ENCODE results near the gene KANSL3. TPM values are rescaled to one million over a fixed set of nuclear protein-coding genes. Genes with fewer than 3 reads are reported as not detected.
"Not testable (repeated sequence)": the region's sequence is repeated elsewhere in the genome, so short reads cannot be mapped to it uniquely, and the experiment has no call there.

The KANSL3 gene
- total RNA-seq, 1 donor = 50.3 TPM

DNA sequence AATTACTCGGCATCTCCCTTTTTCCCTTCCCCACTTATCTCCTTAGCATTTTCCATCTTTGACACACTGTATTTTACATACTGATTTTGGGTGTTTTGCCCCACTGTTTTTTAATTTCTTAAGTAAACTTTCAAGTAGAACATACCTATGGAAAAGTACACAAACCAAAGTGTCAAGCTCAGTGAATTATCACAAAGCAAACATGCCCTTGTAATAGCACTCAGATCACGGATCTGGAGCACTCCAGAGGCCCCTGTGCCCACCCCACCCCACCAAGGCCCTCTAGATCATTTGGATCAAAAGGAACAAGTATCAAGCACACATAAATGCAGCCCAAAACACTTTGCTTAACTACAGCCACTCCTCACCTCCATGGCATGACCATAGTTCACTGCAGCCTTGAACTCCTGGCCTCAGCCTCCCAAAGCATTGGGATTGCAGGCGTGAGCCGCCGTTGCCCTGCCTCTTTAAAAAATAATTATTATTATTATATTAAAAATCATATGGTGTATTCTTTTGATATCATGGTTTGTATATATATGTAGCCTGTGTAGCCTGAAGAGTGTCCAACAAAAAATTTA is 42.5 kb upstream of the KANSL3 start:
- no peak for DNase-seq (ENCODE audit: insufficient read length, low spot score, missing footprints)
- Histone ChIP-seq H3K27me3 (ENCODE audit: insufficient read depth, low read length) (peaks cover 8% of the 10 kb centered on the region), H4K20me1 (ENCODE audit: insufficient read depth, low read length) (no peaks in the 10 kb centered on the region), H3K9me3 (ENCODE audit: low read depth, low read length) (no peaks in the 10 kb centered on the region), H3K27ac (ENCODE audit: low read depth, low read length) (no peak overlapping the region), H3K4me2 (ENCODE audit: insufficient read depth, low read length) (no peak overlapping the region), H3K4me1 (ENCODE audit: insufficient read depth, low read length) (peaks cover 2% of the 10 kb centered on the region), H3K4me3 (ENCODE audit: insufficient read depth, low read length) (no peak overlapping the region), H3K79me2 (ENCODE audit: insufficient read depth, low read length) (no peaks in the 10 kb centered on the region), H2AFZ (ENCODE audit: low read length) (no peak overlapping the region), H3K36me3 (ENCODE audit: insufficient read depth, low read length) (no peaks in the 10 kb centered on the region)
- TF ChIP-seq, protein P1, sequence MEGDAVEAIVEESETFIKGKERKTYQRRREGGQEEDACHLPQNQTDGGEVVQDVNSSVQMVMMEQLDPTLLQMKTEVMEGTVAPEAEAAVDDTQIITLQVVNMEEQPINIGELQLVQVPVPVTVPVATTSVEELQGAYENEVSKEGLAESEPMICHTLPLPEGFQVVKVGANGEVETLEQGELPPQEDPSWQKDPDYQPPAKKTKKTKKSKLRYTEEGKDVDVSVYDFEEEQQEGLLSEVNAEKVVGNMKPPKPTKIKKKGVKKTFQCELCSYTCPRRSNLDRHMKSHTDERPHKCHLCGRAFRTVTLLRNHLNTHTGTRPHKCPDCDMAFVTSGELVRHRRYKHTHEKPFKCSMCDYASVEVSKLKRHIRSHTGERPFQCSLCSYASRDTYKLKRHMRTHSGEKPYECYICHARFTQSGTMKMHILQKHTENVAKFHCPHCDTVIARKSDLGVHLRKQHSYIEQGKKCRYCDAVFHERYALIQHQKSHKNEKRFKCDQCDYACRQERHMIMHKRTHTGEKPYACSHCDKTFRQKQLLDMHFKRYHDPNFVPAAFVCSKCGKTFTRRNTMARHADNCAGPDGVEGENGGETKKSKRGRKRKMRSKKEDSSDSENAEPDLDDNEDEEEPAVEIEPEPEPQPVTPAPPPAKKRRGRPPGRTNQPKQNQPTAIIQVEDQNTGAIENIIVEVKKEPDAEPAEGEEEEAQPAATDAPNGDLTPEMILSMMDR (IDR thresholded peaks at IDR 0.05; ENCODE audit: extremely low read depth, low read depth, low read length) = no peak

DNA sequence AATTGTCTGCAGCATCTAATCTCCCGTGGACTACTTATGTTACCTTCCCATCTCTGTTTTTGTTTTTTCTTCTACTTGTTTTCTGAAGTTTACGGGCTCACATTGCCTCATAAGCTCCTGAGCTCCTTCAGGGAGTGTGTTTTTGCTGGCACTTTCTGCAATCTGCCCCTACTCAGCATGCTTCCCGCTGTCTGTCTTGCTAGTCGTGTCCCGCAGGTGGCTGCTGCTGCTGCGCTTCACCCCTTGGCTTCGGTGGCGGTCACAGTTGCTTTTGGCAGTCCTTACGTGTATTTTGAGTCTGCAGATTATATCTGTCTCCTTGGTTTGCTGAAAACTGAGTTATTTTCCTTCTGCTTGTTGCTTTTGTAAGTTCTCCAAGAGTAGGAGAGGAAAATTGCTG is 41.7 kb upstream of the KANSL3 start:
- peak; percentile 81 for DNase-seq (ENCODE audit: insufficient read length, low spot score, missing footprints)
- Histone ChIP-seq H3K27ac (ENCODE audit: low read depth, low read length) (no peak overlapping the region), H2AFZ (ENCODE audit: low read length) (peak overlapping the region; percentile 80), H3K4me1 (ENCODE audit: insufficient read depth, low read length) (peaks cover 2% of the 10 kb centered on the region), H3K9me3 (ENCODE audit: low read depth, low read length) (no peaks in the 10 kb centered on the region), H3K36me3 (ENCODE audit: insufficient read depth, low read length) (no peaks in the 10 kb centered on the region), H4K20me1 (ENCODE audit: insufficient read depth, low read length) (no peaks in the 10 kb centered on the region), H3K4me3 (ENCODE audit: insufficient read depth, low read length) (peak overlapping the region; percentile 14), H3K79me2 (ENCODE audit: insufficient read depth, low read length) (no peaks in the 10 kb centered on the region), H3K27me3 (ENCODE audit: insufficient read depth, low read length) (peaks cover 6% of the 10 kb centered on the region), H3K4me2 (ENCODE audit: insufficient read depth, low read length) (peak overlapping the region; percentile 56)
- TF ChIP-seq, protein P1 (IDR thresholded peaks at IDR 0.05; ENCODE audit: extremely low read depth, low read depth, low read length) = no peak

DNA sequence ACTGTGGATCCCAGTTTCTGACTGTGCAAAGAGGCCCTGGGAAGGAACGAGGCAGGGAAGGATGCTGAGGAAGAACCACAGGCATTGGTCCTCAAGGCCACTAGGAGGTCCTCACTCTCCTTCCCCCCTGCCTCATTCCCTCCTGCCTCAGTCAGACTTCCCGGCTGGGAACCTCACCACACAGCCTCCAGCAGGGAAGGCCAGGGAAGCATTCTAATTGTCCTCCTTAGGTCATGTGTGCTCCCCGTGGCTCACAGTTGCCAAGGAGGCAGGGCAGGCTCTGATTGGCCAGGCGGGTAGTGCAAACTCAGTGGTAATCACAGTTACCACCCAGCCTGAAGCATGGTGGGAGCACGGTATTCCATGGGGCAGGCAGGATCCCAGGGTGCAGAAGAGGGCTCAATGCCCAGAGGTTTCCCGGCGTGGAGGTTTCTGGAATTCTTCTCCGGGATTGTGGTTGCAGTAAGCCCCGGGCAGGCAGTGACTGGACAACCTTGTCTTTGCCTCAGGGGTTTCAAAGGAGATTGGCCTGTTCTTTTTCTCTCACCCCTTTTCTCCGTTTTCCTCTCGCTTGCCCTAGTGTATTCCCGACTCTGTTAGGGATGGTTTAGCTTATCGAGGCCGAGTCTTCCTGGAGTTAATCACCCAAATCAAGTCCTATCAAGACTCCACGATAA is 31.6 kb upstream of the KANSL3 start:
- peak; percentile 26 for DNase-seq (ENCODE audit: insufficient read length, low spot score, missing footprints)

DNA sequence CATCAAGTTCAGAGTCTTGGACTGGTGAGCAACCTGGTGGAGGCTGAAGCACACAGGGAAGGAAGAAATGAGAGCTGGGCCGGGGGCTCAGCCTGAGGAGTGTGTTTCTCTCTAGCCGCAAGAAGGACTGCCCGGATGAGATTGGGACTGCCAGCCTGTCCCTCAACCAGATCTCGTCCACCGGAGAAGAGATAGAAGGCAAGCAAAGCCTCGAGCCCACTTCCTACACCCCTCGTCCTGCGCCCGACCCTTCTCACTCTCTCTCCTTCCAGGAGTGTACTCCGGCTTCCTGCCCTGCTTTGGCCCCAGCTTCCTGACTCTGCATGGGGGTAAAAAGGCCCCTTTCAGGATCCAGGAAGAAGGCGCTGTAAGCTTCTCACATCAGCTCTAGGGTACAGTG is 30.7 kb upstream of the KANSL3 start:
- no peaks in the 10 kb centered on the region for H3K9me3 ChIP-seq (ENCODE audit: low read depth, low read length)
- no peaks in the 10 kb centered on the region for H3K27me3 ChIP-seq (ENCODE audit: insufficient read depth, low read length)
- no peaks in the 10 kb centered on the region for H3K36me3 ChIP-seq (ENCODE audit: insufficient read depth, low read length)
- TF ChIP-seq, protein P1 (IDR thresholded peaks at IDR 0.05; ENCODE audit: extremely low read depth, low read depth, low read length) = no peak
- H2AFZ ChIP-seq (ENCODE audit: low read length) = no peak overlapping the region
- H3K4me3 ChIP-seq (ENCODE audit: insufficient read depth, low read length) = no peak overlapping the region
- no peaks in the 10 kb centered on the region for H3K79me2 ChIP-seq (ENCODE audit: insufficient read depth, low read length)
- DNase-seq (ENCODE audit: insufficient read length, low spot score, missing footprints) = no peak
- H4K20me1 ChIP-seq (ENCODE audit: insufficient read depth, low read length) = no peaks in the 10 kb centered on the region
- H3K4me1 ChIP-seq (ENCODE audit: insufficient read depth, low read length) = peaks cover 16% of the 10 kb centered on the region
- no peak overlapping the region for H3K4me2 ChIP-seq (ENCODE audit: insufficient read depth, low read length)
- H3K27ac ChIP-seq (ENCODE audit: low read depth, low read length) = no peak overlapping the region

More for the DNA sequence above, 31.6 kb upstream of the KANSL3 start:
- no peaks in the 10 kb centered on the region for H3K36me3 ChIP-seq (ENCODE audit: insufficient read depth, low read length)
- no peaks in the 10 kb centered on the region for H3K27me3 ChIP-seq (ENCODE audit: insufficient read depth, low read length)
- no peak overlapping the region for H3K27ac ChIP-seq (ENCODE audit: low read depth, low read length)
- H4K20me1 ChIP-seq (ENCODE audit: insufficient read depth, low read length) = no peaks in the 10 kb centered on the region
- TF ChIP-seq, protein P1 (IDR thresholded peaks at IDR 0.05; ENCODE audit: extremely low read depth, low read depth, low read length) = no peak
- H2AFZ ChIP-seq (ENCODE audit: low read length) = no peak overlapping the region
- H3K79me2 ChIP-seq (ENCODE audit: insufficient read depth, low read length) = no peaks in the 10 kb centered on the region
- H3K4me2 ChIP-seq (ENCODE audit: insufficient read depth, low read length) = no peak overlapping the region
- peaks cover 13% of the 10 kb centered on the region for H3K4me1 ChIP-seq (ENCODE audit: insufficient read depth, low read length)
- H3K9me3 ChIP-seq (ENCODE audit: low read depth, low read length) = no peaks in the 10 kb centered on the region
- H3K4me3 ChIP-seq (ENCODE audit: insufficient read depth, low read length) = no peak overlapping the region

DNA sequence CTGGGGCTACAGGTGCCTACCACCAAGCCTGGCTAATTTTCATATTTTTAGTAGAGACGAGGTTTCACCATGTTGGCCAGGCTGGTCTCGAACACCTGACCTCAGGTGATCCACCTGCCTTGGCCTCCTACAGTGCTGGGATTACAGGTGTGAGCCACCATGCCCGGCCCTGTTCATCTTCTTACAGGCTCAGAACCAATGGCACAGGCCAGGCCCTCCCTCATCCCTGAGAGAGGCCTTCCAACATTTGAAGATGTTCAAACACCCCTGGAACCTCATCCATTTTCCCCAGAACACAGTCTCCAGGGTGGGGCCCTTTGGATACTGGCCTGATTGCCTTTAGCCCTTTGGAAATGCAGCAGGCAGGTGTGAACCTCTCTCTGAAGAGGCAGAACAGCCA is 27.6 kb upstream of the KANSL3 start:
- Histone ChIP-seq H3K4me2 (ENCODE audit: insufficient read depth, low read length) (peak overlapping the region; percentile 74), H3K27ac (ENCODE audit: low read depth, low read length) (peak overlapping the region; percentile 85), H3K4me1 (ENCODE audit: insufficient read depth, low read length) (peaks cover 16% of the 10 kb centered on the region)
- not testable (repeated sequence) for H3K9me3 ChIP-seq (ENCODE audit: low read depth, low read length); H3K36me3 ChIP-seq (ENCODE audit: insufficient read depth, low read length); H3K4me3 ChIP-seq (ENCODE audit: insufficient read depth, low read length); H2AFZ ChIP-seq (ENCODE audit: low read length); DNase-seq (ENCODE audit: insufficient read length, low spot score, missing footprints); H3K27me3 ChIP-seq (ENCODE audit: insufficient read depth, low read length); H4K20me1 ChIP-seq (ENCODE audit: insufficient read depth, low read length); H3K79me2 ChIP-seq (ENCODE audit: insufficient read depth, low read length)

Data from osteoblast (primary cell).